HL-60 (cell line): ENCODE results near the gene EGFL6.

Experiments
- CTCF ChIP-seq: IDR thresholded peaks from one replicate; pipeline ENCODE4 v1.5.1; 2011; ENCODE audit warnings: low read length, control low read depth, inconsistent platforms; ENCODE audit not compliant: insufficient read depth
- GABPA ChIP-seq: IDR thresholded peaks from 2 replicates; pipeline ENCODE4 v1.6.1; 2012; ENCODE audit warnings: low read depth
- POLR2AphosphoS5 ChIP-seq: IDR thresholded peaks from 2 replicates; pipeline ENCODE4 v1.6.1; 2012; ENCODE audit warnings: low read depth
- REST ChIP-seq: IDR thresholded peaks from 2 replicates; pipeline ENCODE4 v1.6.1; 2012; ENCODE audit warnings: low read depth; ENCODE audit not compliant: insufficient replicate concordance

GRCh38 chrX:13552892-13553291 is 16.5 kb upstream of the EGFL6 start:
- no peak for TF ChIP-seq CTCF
- TF ChIP-seq POLR2AphosphoS5 = no peak
- no peak for TF ChIP-seq REST
- TF ChIP-seq GABPA = no peak
